DMS153 treated with DMSO at 0.1 percent for 48 hours (cell line): Measurements from ENCODE around the gene RNASEH1.
"Not testable (repeated sequence)": the region's sequence is repeated elsewhere in the genome, so short reads cannot be mapped to it uniquely, and the experiment has no call there.

ENCODE experiments used
- DNase-seq: peaks from one replicate; lab custom pipeline; 2025; ENCODE audit not compliant: unreplicated experiment; lab: John Stamatoyannopoulos, UW

The RNASEH1 gene

GRCh38 chr2:3594493-3595281 is 36.6 kb upstream of the RNASEH1 start, which contains the start of gene COLEC11:
Gene COLEC11, plus strand, starts transcription at chr2:3595112. Its CDS starts 9,229 bp downstream, at chr2:3604341.
- no peak for DNase-seq

GRCh38 chr2:3589086-3589485 is 31.0 kb upstream of the RNASEH1 start:
- no peak for DNase-seq

- no peak for DNase-seq
Observed at GRCh38 chr2:3588084-3588483, 30.0 kb upstream of the RNASEH1 start.

- DNase-seq: no peak
Observed at GRCh38 chr2:3587432-3587831, 29.3 kb upstream of the RNASEH1 start.

- no peak for DNase-seq
Observed at GRCh38 chr2:3587021-3587420, 28.9 kb upstream of the RNASEH1 start.

- DNase-seq: no peak
Observed at GRCh38 chr2:3586220-3586619, 28.1 kb upstream of the RNASEH1 start.

- no peak for DNase-seq
Observed at GRCh38 chr2:3585261-3586109, 27.4 kb upstream of the RNASEH1 start.

- DNase-seq: no peak
Observed at GRCh38 chr2:3584608-3585260, 26.6 kb upstream of the RNASEH1 start.

- DNase-seq: no peak
Observed at GRCh38 chr2:3584076-3584475, 25.9 kb upstream of the RNASEH1 start.

- DNase-seq: no peak
Observed at GRCh38 chr2:3581367-3582262, 23.5 kb upstream of the RNASEH1 start.

- no peak for DNase-seq
Observed at GRCh38 chr2:3580449-3580848, 22.3 kb upstream of the RNASEH1 start.

GRCh38 chr2:3578987-3579386 is 20.9 kb upstream of the RNASEH1 start:
- no peak for DNase-seq

GRCh38 chr2:3576263-3576630 is 18.1 kb upstream of the RNASEH1 start:
- not testable (repeated sequence) for DNase-seq

- DNase-seq: no peak
Observed at GRCh38 chr2:3575534-3576262, 17.6 kb upstream of the RNASEH1 start.

- DNase-seq: no peak
Observed at GRCh38 chr2:3574155-3574554, 16.0 kb upstream of the RNASEH1 start.

- no peak for DNase-seq
Observed at GRCh38 chr2:3572620-3573019, 14.5 kb upstream of the RNASEH1 start.

- no peak for DNase-seq
Observed at GRCh38 chr2:3571284-3571683, 13.2 kb upstream of the RNASEH1 start.

- not testable (repeated sequence) for DNase-seq
Observed at GRCh38 chr2:3569656-3570055, 11.5 kb upstream of the RNASEH1 start.

GRCh38 chr2:3566806-3567205 is 8.7 kb upstream of the RNASEH1 start:
- DNase-seq: no peak

- no peak for DNase-seq
Observed at GRCh38 chr2:3565117-3565516, 7.0 kb upstream of the RNASEH1 start.
